ENCODE measurements around the gene PEAK1. TPM values are rescaled to one million over a fixed set of nuclear protein-coding genes. Genes with fewer than 3 reads are reported as not detected.

The PEAK1 gene
- polyA plus RNA-seq, 1 donor (not counting 4 experiments of a cell fraction or from before 2014, with no cell fraction given) = 5.9 TPM

GRCh38 chr15:77369168-77369567 is 50.7 kb downstream of the PEAK1 start:
- no peaks in the 10 kb centered on the region for H3K79me2 ChIP-seq (ENCODE audit: control insufficient read depth, insufficient read depth, low read length)
- no peaks in the 10 kb centered on the region for H3K9me1 ChIP-seq (ENCODE audit: control insufficient read depth, extremely low read depth, insufficient read depth, low read length)
- no peak for FAIRE-seq
- H3K4me2 ChIP-seq (ENCODE audit: control insufficient read depth, extremely low read depth, insufficient read depth, low read depth, low read length) = no peak overlapping the region
- dilution Hi-C loops (cut with MboI; ENCODE audit: extremely low pct_ligation_motif_present, low sequenced_read_pairs) = no loop called here
- no peaks in the 10 kb centered on the region for H4K20me1 ChIP-seq (ENCODE audit: control insufficient read depth, extremely low read depth, insufficient read depth, low read length)
- TF ChIP-seq EZH2 (IDR thresholded peaks at IDR 0.05; ENCODE audit: low read length) (no peak), CTCF (optimal IDR thresholded peaks at IDR 0.05 in 1 of 3, IDR thresholded peaks at IDR 0.05 in 1 of 3, conservative IDR thresholded peaks at IDR 0.05 in 1 of 3; ENCODE audit: extremely low read depth in 1 of 3, insufficient read depth in 2 of 3, low read length in 3 of 3) (no peak)
- no peak for DNase-seq (ENCODE audit: low read depth, low spot score)
- no peaks in the 10 kb centered on the region for H3K4me1 ChIP-seq (ENCODE audit: control insufficient read depth, extremely low read depth, insufficient read depth, low read length)
- no peak overlapping the region for H3K27ac ChIP-seq (ENCODE audit: control insufficient read depth, insufficient read depth, low read length)
- H3K9me3 ChIP-seq (ENCODE audit: control insufficient read depth, low read depth, low read length) = no peaks in the 10 kb centered on the region
- no peak overlapping the region for H3K4me3 ChIP-seq (ENCODE audit: control insufficient read depth in 2 of 3, extremely low read depth in 1 of 3, insufficient read depth in 2 of 3, low read depth in 1 of 3, low read length in 3 of 3)
- no peaks in the 10 kb centered on the region for H3K36me3 ChIP-seq (ENCODE audit: control insufficient read depth in 2 of 2, extremely low read depth in 1 of 2, insufficient read depth in 2 of 2, low read length in 2 of 2)
- no peaks in the 10 kb centered on the region for H3K27me3 ChIP-seq (ENCODE audit: control insufficient read depth, extremely low read depth, insufficient read depth, low read length)
- H3K9ac ChIP-seq (ENCODE audit: control insufficient read depth, extremely low read depth, insufficient read depth, low read length) = no peak overlapping the region
- H2AFZ ChIP-seq (ENCODE audit: control insufficient read depth, low read length) = no peak overlapping the region

DNA sequence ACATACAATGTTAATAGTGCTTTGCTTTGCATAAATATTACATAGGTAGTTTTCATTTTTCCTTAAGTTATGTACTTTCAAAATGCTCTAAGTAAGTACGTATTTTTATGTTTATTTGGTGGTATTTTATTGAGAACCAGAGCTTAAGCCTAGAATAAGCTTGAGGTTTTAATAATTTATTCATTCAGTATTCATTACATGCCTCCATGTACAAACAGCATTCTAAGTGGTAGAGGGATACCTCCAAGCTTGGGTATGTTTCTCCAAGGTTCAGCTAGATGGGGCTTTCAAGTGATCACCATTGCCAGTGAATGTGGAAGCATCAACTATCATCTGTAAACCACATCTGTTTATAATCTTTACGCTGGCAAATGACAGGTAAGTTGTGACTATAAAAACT is 52.3 kb downstream of the PEAK1 start:
- H3K4me2 ChIP-seq (ENCODE audit: control insufficient read depth, extremely low read depth, insufficient read depth, low read depth, low read length) = no peak overlapping the region
- no peaks in the 10 kb centered on the region for H3K9me1 ChIP-seq (ENCODE audit: control insufficient read depth, extremely low read depth, insufficient read depth, low read length)
- H3K9me3 ChIP-seq (ENCODE audit: control insufficient read depth, low read depth, low read length) = no peaks in the 10 kb centered on the region
- no peak overlapping the region for H2AFZ ChIP-seq (ENCODE audit: control insufficient read depth, low read length)
- no peaks in the 10 kb centered on the region for H3K79me2 ChIP-seq (ENCODE audit: control insufficient read depth, insufficient read depth, low read length)
- no peak overlapping the region for H3K9ac ChIP-seq (ENCODE audit: control insufficient read depth, extremely low read depth, insufficient read depth, low read length)
- FAIRE-seq (no peak), DNase-seq (ENCODE audit: low read depth, low spot score) (no peak)
- TF ChIP-seq EZH2 (IDR thresholded peaks at IDR 0.05; ENCODE audit: low read length) (no peak), CTCF (optimal IDR thresholded peaks at IDR 0.05 in 1 of 3, IDR thresholded peaks at IDR 0.05 in 1 of 3, conservative IDR thresholded peaks at IDR 0.05 in 1 of 3; ENCODE audit: extremely low read depth in 1 of 3, insufficient read depth in 2 of 3, low read length in 3 of 3) (no peak)
- no peaks in the 10 kb centered on the region for H4K20me1 ChIP-seq (ENCODE audit: control insufficient read depth, extremely low read depth, insufficient read depth, low read length)
- no peaks in the 10 kb centered on the region for H3K36me3 ChIP-seq (ENCODE audit: control insufficient read depth in 2 of 2, extremely low read depth in 1 of 2, insufficient read depth in 2 of 2, low read length in 2 of 2)
- no peaks in the 10 kb centered on the region for H3K4me1 ChIP-seq (ENCODE audit: control insufficient read depth, extremely low read depth, insufficient read depth, low read length)
- no peak overlapping the region for H3K4me3 ChIP-seq (ENCODE audit: control insufficient read depth in 2 of 3, extremely low read depth in 1 of 3, insufficient read depth in 2 of 3, low read depth in 1 of 3, low read length in 3 of 3)
- dilution Hi-C loops (cut with MboI; ENCODE audit: extremely low pct_ligation_motif_present, low sequenced_read_pairs) = no loop called here
- H3K27ac ChIP-seq (ENCODE audit: control insufficient read depth, insufficient read depth, low read length) = no peak overlapping the region
- no peaks in the 10 kb centered on the region for H3K27me3 ChIP-seq (ENCODE audit: control insufficient read depth, extremely low read depth, insufficient read depth, low read length)

Measured in keratinocyte (primary cell).